Endothelial cell of hepatic sinusoid (primary cell): ENCODE results near the gene NKD2.
"Not testable (repeated sequence)": the region's sequence is repeated elsewhere in the genome, so short reads cannot be mapped to it uniquely, and the experiment has no call there.

Experiments
- in situ Hi-C: cut with HindIII; loops from 2 replicates; pipeline ENCODE4 v1.10.0; 2017; ENCODE audit warnings: low sequenced_read_pairs

The NKD2 gene

GRCh38 chr5:1012313-1012841 lies 3.8 kb downstream of the NKD2 start:
- in situ Hi-C loops = no loop called here

- in situ Hi-C loops = no loop called here
Measured at GRCh38 chr5:1012900-1013237, 4.3 kb downstream of the NKD2 start.

GRCh38 chr5:1013238-1013947 lies 4.8 kb downstream of the NKD2 start:
- in situ Hi-C loops = no loop called here

- in situ Hi-C loops = no loop called here
Measured at GRCh38 chr5:1013948-1014301, 5.3 kb downstream of the NKD2 start.

- in situ Hi-C loops = no loop called here
Measured at GRCh38 chr5:1014346-1014745, 5.7 kb downstream of the NKD2 start.

DNA sequence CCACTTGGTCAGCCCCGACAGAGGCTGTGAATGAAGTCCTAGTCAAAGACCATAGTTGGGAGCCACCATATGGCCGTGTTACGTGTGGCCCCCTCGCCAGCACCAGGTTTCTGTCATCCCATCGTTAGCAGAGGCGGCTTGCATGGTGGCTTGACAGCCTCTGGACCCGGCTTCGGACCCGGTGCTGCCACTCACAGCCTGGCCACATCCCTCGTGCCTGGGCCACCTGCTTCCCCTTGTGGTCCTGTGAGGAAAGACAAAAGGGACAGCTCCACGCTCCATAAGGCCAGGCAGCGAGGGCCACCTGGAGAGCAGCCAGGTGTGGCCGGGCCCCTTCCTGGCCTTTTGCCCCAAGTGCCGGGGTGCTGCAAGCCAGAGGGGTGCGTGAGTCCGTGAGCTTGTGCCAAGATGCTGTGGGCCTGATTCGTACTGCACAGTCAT lies 6.2 kb downstream of the NKD2 start:
- in situ Hi-C loops = no loop called here

DNA sequence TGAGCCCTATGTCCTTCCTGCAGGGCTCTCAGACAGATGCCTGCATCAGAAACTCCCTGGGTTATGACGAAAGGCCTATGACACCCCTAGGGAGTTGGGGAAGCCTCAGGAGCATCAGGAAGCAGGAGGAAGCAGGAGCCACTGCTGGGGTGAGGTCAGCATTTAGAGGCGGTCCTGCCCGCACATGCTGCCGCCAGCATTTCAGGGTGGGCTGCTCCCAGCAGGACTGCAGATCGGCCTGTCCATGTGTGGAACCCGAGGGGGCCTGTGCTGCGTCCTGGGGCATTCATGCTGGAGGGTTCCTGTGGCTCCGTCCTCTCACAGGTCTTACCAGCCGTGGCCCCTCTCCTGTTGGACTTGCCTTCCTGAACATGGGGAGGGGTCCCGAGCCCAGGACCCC lies 6.9 kb downstream of the NKD2 start:
- in situ Hi-C loops = no loop called here

GRCh38 chr5:1016036-1016435 lies 7.4 kb downstream of the NKD2 start:
- in situ Hi-C loops = no loop called here

- in situ Hi-C loops = no loop called here
Measured at GRCh38 chr5:1016476-1016875, 7.9 kb downstream of the NKD2 start.

DNA sequence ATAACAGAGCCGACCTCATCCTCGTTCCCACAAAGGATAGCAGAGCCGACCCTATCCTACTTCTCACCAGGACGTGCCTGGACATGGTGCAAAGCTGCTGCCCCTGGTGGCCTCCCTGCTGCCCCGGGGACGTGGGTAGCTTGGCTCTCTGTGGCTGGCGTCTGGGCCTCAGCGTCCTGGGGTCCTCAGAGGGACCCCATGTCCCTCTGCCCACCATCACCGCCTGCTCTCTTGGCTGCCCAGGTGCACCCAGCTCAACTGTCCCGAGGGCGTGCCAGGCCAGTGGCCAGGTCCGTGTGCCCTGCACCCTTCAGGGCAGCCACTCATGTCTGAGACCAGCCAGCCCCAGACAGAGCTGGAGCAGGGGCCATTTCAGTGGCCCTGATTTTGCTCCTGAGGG lies 8.5 kb downstream of the NKD2 start:
- in situ Hi-C loops = no loop called here

GRCh38 chr5:1017691-1018455 lies 9.3 kb downstream of the NKD2 start:
- in situ Hi-C loops = no loop called here

GRCh38 chr5:1018596-1018995 lies 10.0 kb downstream of the NKD2 start:
- in situ Hi-C loops = no loop called here

DNA sequence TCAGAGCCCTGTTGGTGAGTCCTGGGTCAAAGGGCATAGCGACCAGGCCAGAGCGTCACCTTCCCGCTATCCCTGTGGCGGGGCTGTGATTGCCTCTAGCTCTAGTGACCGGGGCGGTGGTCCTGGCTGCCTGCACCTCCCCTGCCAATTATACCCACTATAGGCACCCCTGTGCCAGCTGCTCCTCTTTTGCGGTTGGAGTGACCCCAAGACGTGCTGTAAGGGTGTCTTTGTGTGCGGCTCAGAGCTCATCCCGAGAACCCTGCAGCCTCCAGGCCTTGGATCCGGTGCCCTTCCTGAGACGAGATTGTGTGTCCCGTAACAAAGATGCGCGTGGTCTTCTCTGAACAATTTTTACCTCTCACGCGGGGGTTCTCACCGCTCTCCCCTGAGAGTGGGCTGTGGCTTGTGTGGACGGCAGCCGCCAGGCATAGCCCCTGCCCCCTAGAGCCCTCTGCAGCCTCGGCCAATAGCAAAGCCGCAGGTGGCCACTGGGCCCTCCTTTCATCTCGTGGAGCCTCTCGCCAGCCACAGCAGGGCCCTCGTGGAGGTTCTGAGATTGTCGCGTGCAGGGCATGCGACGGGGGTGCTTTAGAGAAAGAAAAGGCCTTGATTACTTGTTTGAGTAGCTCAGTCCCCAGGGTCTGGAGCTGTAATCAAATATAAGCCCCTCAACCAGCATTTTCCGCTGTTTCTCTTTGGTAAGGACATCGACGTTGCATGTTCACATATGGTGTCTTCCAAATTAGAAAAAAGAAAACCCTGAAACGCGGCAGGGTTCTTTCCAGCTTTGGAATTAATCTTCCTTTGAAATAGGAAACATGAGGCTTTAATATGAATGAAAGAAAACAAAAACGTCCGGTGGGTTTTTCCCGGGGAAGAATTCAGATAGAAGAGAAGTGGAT lies 10.7 kb downstream of the NKD2 start:
- in situ Hi-C loops = no loop called here

GRCh38 chr5:1020452-1020961 lies 11.9 kb downstream of the NKD2 start:
- in situ Hi-C loops = no loop called here

- in situ Hi-C loops = no loop called here
Measured at GRCh38 chr5:1021136-1021968, 12.8 kb downstream of the NKD2 start.

- in situ Hi-C loops = not testable (repeated sequence)
Measured at GRCh38 chr5:1021969-1022336, 13.4 kb downstream of the NKD2 start.

DNA sequence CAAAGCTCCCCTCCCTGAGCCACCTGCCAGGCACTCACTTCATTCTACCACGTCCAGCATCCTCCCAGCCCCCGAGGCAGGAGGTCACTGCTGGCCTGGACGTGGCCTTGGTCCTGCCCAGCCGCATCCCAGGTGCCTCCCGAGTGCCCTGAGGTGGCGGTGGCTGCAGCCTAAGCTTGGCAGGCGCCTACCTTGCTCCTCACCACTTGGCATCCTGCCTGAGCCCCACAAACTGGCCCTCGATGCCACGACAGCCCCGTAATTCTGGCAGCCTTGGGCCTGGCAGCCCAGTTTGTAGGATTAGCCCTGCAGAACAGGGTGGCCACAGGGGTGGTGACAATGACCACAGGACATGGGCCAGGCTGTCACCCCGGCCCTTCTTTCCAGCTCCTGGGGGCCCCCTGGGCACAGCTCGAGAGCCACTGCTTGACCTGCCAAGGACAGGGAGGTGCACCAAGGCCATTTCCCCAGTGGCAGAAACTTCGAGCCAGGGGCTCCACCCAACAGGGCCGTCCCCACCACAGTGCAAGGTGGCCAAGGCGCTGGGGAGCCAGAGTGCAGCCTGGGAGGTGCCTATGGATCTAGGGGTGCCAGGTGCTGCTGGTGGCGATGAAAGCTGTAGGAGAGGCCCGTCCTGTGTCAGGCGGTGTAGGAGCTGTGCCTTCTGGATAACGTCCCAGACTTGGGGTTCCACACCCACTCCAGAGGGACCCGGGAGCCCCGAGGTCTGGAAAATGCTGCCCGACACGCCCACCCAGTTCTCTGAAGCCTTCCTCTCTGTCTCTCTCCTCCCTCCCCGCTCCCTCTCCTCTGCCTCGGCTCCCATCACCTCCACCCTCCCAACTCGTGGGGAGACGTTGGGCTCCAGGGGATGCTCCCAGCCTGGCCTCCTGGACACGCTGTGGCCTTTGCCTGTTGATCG lies 18.4 kb downstream of the NKD2 start:
- in situ Hi-C loops = no loop called here

GRCh38 chr5:1027631-1028441 lies 19.2 kb downstream of the NKD2 start:
- in situ Hi-C loops = no loop called here
